ENCODE measurements around the gene UBQLN4. TPM values are rescaled to one million over a fixed set of nuclear protein-coding genes. Genes with fewer than 3 reads are reported as not detected.

Gene UBQLN4
- total and polyA plus RNA-seq, 4 donors = 7.4 to 17.8 (median 11.3) TPM

GRCh38 chr1:156079762-156080161 lies 26.2 kb upstream of the UBQLN4 start:
- H3K9ac ChIP-seq (ENCODE audit: low read depth in 1 of 2, low read length in 2 of 2) = no peak overlapping the region

GRCh38 chr1:156078728-156079127 lies 25.1 kb upstream of the UBQLN4 start:
- 94% methylated on average over 5 of the region's 5 CpGs for WGBS
- no peaks in the 10 kb centered on the region for H3K9me3 ChIP-seq (ENCODE audit: control insufficient read depth in 4 of 4, low read length in 3 of 4)
- TF ChIP-seq MAX (IDR thresholded peaks at IDR 0.05) (no peak), FOXA1 (IDR thresholded peaks at IDR 0.05) (no peak), HNF4G (IDR thresholded peaks at IDR 0.05) (no peak), YY1 (IDR thresholded peaks at IDR 0.05) (no peak), ATF3 (IDR thresholded peaks at IDR 0.05) (no peak), NR2F2 (IDR thresholded peaks at IDR 0.05) (no peak), JUND (IDR thresholded peaks at IDR 0.05) (no peak), HNF4A (conservative IDR thresholded peaks at IDR 0.05) (no peak), TAF1 (conservative IDR thresholded peaks at IDR 0.05) (no peak), EGR1 (IDR thresholded peaks at IDR 0.05; ENCODE audit: low read depth in 2 of 2) (no peak), FOXA2 (IDR thresholded peaks at IDR 0.05) (no peak), RAD21 (IDR thresholded peaks at IDR 0.05) (no peak), RXRA (IDR thresholded peaks at IDR 0.05) (no peak), REST (IDR thresholded peaks at IDR 0.05) (no peak), CTCF (IDR thresholded peaks at IDR 0.05; ENCODE audit: low read depth, low read length, missing input control) (no peak), SP1 (IDR thresholded peaks at IDR 0.05) (no peak)
- no peaks in the 10 kb centered on the region for H3K36me3 ChIP-seq (ENCODE audit: control insufficient read depth in 4 of 4, insufficient read depth in 3 of 4, low read depth in 1 of 4, low read length in 3 of 4)
- H3K9ac ChIP-seq (ENCODE audit: low read depth in 1 of 2, low read length in 2 of 2) = no peak overlapping the region
- H3K4me1 ChIP-seq (ENCODE audit: control insufficient read depth in 4 of 4, insufficient read depth in 4 of 4, low read length in 3 of 4) = peaks cover 5 to 42% (median 18%) of the 10 kb centered on the region in 4 donors
- no peaks in the 10 kb centered on the region for H3K27me3 ChIP-seq (ENCODE audit: control insufficient read depth in 4 of 4, insufficient read depth in 4 of 4, low read length in 3 of 4)
- no peak overlapping the region for H3K27ac ChIP-seq (ENCODE audit: low read depth in 1 of 2, low read length in 2 of 2)
- H3K4me3 ChIP-seq (ENCODE audit: low read depth in 1 of 3, low read length in 3 of 3) = no peak overlapping the region
- no peak for DNase-seq (ENCODE audit: low spot score)

More at GRCh38 chr1:156079762-156080161, 26.2 kb upstream of the UBQLN4 start:
- H3K4me3 ChIP-seq (ENCODE audit: low read depth in 1 of 3, low read length in 3 of 3) = no peak overlapping the region
- no peaks in the 10 kb centered on the region for H3K27me3 ChIP-seq (ENCODE audit: control insufficient read depth in 4 of 4, insufficient read depth in 4 of 4, low read length in 3 of 4)
- peaks cover 4 to 39% (median 18%) of the 10 kb centered on the region in 4 donors for H3K4me1 ChIP-seq (ENCODE audit: control insufficient read depth in 4 of 4, insufficient read depth in 4 of 4, low read length in 3 of 4)
- WGBS = 96% methylated on average over 5 of the region's 5 CpGs
- no peaks in the 10 kb centered on the region for H3K36me3 ChIP-seq (ENCODE audit: control insufficient read depth in 4 of 4, insufficient read depth in 3 of 4, low read depth in 1 of 4, low read length in 3 of 4)
- no peak for TF ChIP-seq RXRA (IDR thresholded peaks at IDR 0.05)
- no peak for TF ChIP-seq GABPA (IDR thresholded peaks at IDR 0.05 in 1 of 2, conservative IDR thresholded peaks at IDR 0.05 in 1 of 2)
- TF ChIP-seq REST (IDR thresholded peaks at IDR 0.05) = no peak
- TF ChIP-seq ATF3 (IDR thresholded peaks at IDR 0.05) = no peak
- DNase-seq (ENCODE audit: low spot score) = no peak
- H3K9me3 ChIP-seq (ENCODE audit: control insufficient read depth in 4 of 4, low read length in 3 of 4) = no peaks in the 10 kb centered on the region
- no peak overlapping the region for H3K27ac ChIP-seq (ENCODE audit: low read depth in 1 of 2, low read length in 2 of 2)

All from liver (tissue), 9 donors.